ENCODE measurements around the gene CA9. TPM values are rescaled to one million over a fixed set of nuclear protein-coding genes. Genes with fewer than 3 reads are reported as not detected.

The CA9 gene
- total and polyA plus RNA-seq, 9 of the 15 experiments (the other 6 are each of a cell fraction or from before 2014, with no cell fraction given) = 0.15 to 10.6 (median 0.60) TPM; not detected in 4

- TF ChIP-seq ZNF512 (tag; IDR thresholded peaks at IDR 0.05) (peak; percentile 65; the same call in 1 of the 2 replicates), BCOR (IDR thresholded peaks at IDR 0.05) (no peak)
- DNase-seq (ENCODE audit: extremely low read depth in 1 of 4, low spot score in 3 of 4) (no peak), FAIRE-seq (no peak), ATAC-seq (no peak)
- Histone ChIP-seq H3K9me1 (ENCODE audit: control insufficient read depth, insufficient read depth, low read length) (no peaks in the 10 kb centered on the region), H2AFZ (ENCODE audit: low read depth, low read length) (no peak overlapping the region), H3K9ac (ENCODE audit: insufficient read depth in 1 of 2, low read depth in 2 of 2, low read length in 2 of 2) (no peak overlapping the region), H3K36me3 (ENCODE audit: control insufficient read depth, insufficient read depth, low read length) (peaks cover 90% of the 10 kb centered on the region; the same call in 2 of the 3 replicates), H3K27me3 (ENCODE audit: control insufficient read depth in 2 of 2, insufficient read depth in 2 of 2, low read length in 2 of 2) (no peaks in the 10 kb centered on the region), H3K9me3 (replicated peaks; ENCODE audit: control insufficient read depth, insufficient read depth, low read depth, low read length) (no peaks in the 10 kb centered on the region), H3K4me3 (no peak overlapping the region), H4K20me1 (replicated peaks; ENCODE audit: control insufficient read depth, insufficient read depth, low read length) (no peaks in the 10 kb centered on the region), H3K79me2 (ENCODE audit: control insufficient read depth, insufficient read depth, low read length) (no peaks in the 10 kb centered on the region), H3K4me2 (ENCODE audit: insufficient read depth, low read length) (no peak overlapping the region), H3K27ac (ENCODE audit: extremely low read depth, low read depth, low read length) (no peak overlapping the region), H3K4me1 (replicated peaks in 1 of 2; ENCODE audit: control insufficient read depth in 2 of 2, insufficient read depth in 2 of 2, low read length in 2 of 2) (no peaks in the 10 kb centered on the region)
- 94% methylated on average over 2 of the region's 3 CpGs for WGBS (ENCODE audit: insufficient coverage, low coverage, missing lambda C conversion rate)
- in situ Hi-C loops (cut with MboI) = no loop called here
- no TSS peak for BruUV-seq (replicated peaks)
- intact Hi-C loops (cut with micrococcal nuclease) = no loop called here
- ChIA-PET POLR2A (interaction anchor here (1.2 to 2.5 kb wide), 4 partner anchors 8 to 22 kb away, joined by 3 to 17 read pairs (median 5); partner anchors contain the start of genes CREB3 and TLN1), CTCF (ENCODE audit: low intra/inter-chr PET ratio) (no interaction called here)
These were observed 39.9 kb downstream of the CA9 start for GRCh38 chr9:35713578-35713977.

- peaks cover 90% of the 10 kb centered on the region; the same call in 2 of the 3 replicates for H3K36me3 ChIP-seq (ENCODE audit: control insufficient read depth, insufficient read depth, low read length)
- H4K20me1 ChIP-seq (replicated peaks; ENCODE audit: control insufficient read depth, insufficient read depth, low read length) = no peaks in the 10 kb centered on the region
- H3K9me3 ChIP-seq (replicated peaks; ENCODE audit: control insufficient read depth, insufficient read depth, low read depth, low read length) = no peaks in the 10 kb centered on the region
- H3K9ac ChIP-seq (ENCODE audit: insufficient read depth in 1 of 2, low read depth in 2 of 2, low read length in 2 of 2) = no peak overlapping the region
- POLR2A ChIA-PET = interaction anchor here (1.2 to 2.5 kb wide), 5 partner anchors 9 to 50 kb away, joined by 3 to 17 read pairs (median 4); partner anchors contain the start of genes CREB3 and TLN1
- BruUV-seq (replicated peaks) = no TSS peak
- ATAC-seq = no peak
- H3K4me1 ChIP-seq (replicated peaks in 1 of 2; ENCODE audit: control insufficient read depth in 2 of 2, insufficient read depth in 2 of 2, low read length in 2 of 2) = no peaks in the 10 kb centered on the region
- H2AFZ ChIP-seq (ENCODE audit: low read depth, low read length) = no peak overlapping the region
- H3K27ac ChIP-seq (ENCODE audit: extremely low read depth, low read depth, low read length) = no peak overlapping the region
- H3K79me2 ChIP-seq (ENCODE audit: control insufficient read depth, insufficient read depth, low read length) = no peaks in the 10 kb centered on the region
- H3K4me2 ChIP-seq (ENCODE audit: insufficient read depth, low read length) = no peak overlapping the region
- 90% methylated on average over 6 of the region's 6 CpGs for WGBS (ENCODE audit: insufficient coverage, low coverage, missing lambda C conversion rate)
- intact Hi-C loops (cut with micrococcal nuclease) (no loop called here), in situ Hi-C loops (cut with MboI) (no loop called here)
- H3K9me1 ChIP-seq (ENCODE audit: control insufficient read depth, insufficient read depth, low read length) = no peaks in the 10 kb centered on the region
- no peak overlapping the region for H3K4me3 ChIP-seq
- H3K27me3 ChIP-seq (ENCODE audit: control insufficient read depth in 2 of 2, insufficient read depth in 2 of 2, low read length in 2 of 2) = no peaks in the 10 kb centered on the region
- TF ChIP-seq KLF1 (tag; IDR thresholded peaks at IDR 0.05) = no peak
- peak; percentile 20; the same call in 1 of the 2 replicates for TF ChIP-seq POLR2G (IDR thresholded peaks at IDR 0.05; ENCODE audit: low read depth, low read length)
- no peak for TF ChIP-seq SPI1 (IDR thresholded peaks at IDR 0.05; ENCODE audit: borderline replicate concordance, low read depth, low read length)
- no peak for TF ChIP-seq MBD1 (CRISPR knock-in tag; IDR thresholded peaks at IDR 0.05)
- TF ChIP-seq TAL1 (IDR thresholded peaks at IDR 0.05) = no peak
- TF ChIP-seq ELK1 (CRISPR knock-in tag; IDR thresholded peaks at IDR 0.05) = no peak
- TF ChIP-seq SAFB2 (IDR thresholded peaks at IDR 0.05; ENCODE audit: borderline replicate concordance, low read depth, low read length, severe bottlenecking) = no peak
- TF ChIP-seq NONO (IDR thresholded peaks at IDR 0.05; ENCODE audit: low read depth in 2 of 2, low read length in 1 of 2) = no peak
- no peak for DNase-seq (ENCODE audit: extremely low read depth in 1 of 4, low spot score in 3 of 4)
- CTCF ChIA-PET (ENCODE audit: low intra/inter-chr PET ratio) = no interaction called here
- FAIRE-seq = no peak
These were observed 40.4 kb downstream of the CA9 start for GRCh38 chr9:35714123-35714522.

Data from K562 (cell line).